MCF 10A (cell line): ENCODE results near the gene CHRNA7. TPM values are rescaled to one million over a fixed set of nuclear protein-coding genes. Genes with fewer than 3 reads are reported as not detected.

Source experiments
- BruUV-seq: library from RNA; stranded (reverse); fragments of 400-500 nt; replicated peaks from 2 replicates; lab custom pipeline; 2021; lab: Mats Ljungman, UMichigan
- CTCF ChIA-PET: fragments of 300-600 bp; sonication (Branson Sonifier 250); formaldehyde crosslinking; extraction: SDS; loops from one replicate; lab custom pipeline; 2021; ENCODE audit warnings: antibody characterized with exemption, inconsistent platforms; lab: Yijun Ruan, JAX
- POLR2A ChIA-PET: fragments of 300-600, 350-650 bp; sonication (Branson Sonifier 250); formaldehyde crosslinking; extraction: SDS; loops from one replicate; lab custom pipeline; 2020; ENCODE audit warnings: antibody characterized with exemption, inconsistent platforms; lab: Yijun Ruan, JAX
- DNase-seq: peaks from one replicate; pipeline ENCODE4 v3.0.0-alpha.2; 2018; ENCODE audit not compliant: unreplicated experiment
- H3K27ac Mint-ChIP-seq: one replicate; pipeline ENCODE4 v1.8.0; 2022; ENCODE audit warnings: mild to moderate bottlenecking, low read depth, mixed read lengths; ENCODE audit not compliant: unreplicated experiment
- H3K27me3 Mint-ChIP-seq: one replicate; pipeline ENCODE4 v1.8.0; 2022; ENCODE audit warnings: mixed read lengths; ENCODE audit not compliant: insufficient read depth, unreplicated experiment
- H3K36me3 Mint-ChIP-seq: one replicate; pipeline ENCODE4 v1.8.0; 2022; ENCODE audit warnings: mild to moderate bottlenecking, moderate library complexity, mixed read lengths; ENCODE audit not compliant: insufficient read depth, unreplicated experiment
- H3K4me1 Mint-ChIP-seq: one replicate; pipeline ENCODE4 v1.8.0; 2022; ENCODE audit warnings: mixed read lengths; ENCODE audit not compliant: insufficient read depth, unreplicated experiment
- H3K4me3 Mint-ChIP-seq: one replicate; pipeline ENCODE4 v1.8.0; 2022; ENCODE audit warnings: mild to moderate bottlenecking, moderate library complexity, mixed read lengths; ENCODE audit not compliant: unreplicated experiment
- H3K9me3 Mint-ChIP-seq: one replicate; pipeline ENCODE4 v1.8.0; 2022; ENCODE audit warnings: mixed read lengths; ENCODE audit not compliant: unreplicated experiment
- CTCF ChIP-seq: fragments of 200-600 bp; IDR thresholded peaks from one replicate; pipeline ENCODE4 v1.8.0; 2022; ENCODE audit warnings: antibody characterized with exemption, mild to moderate bottlenecking; ENCODE audit not compliant: unreplicated experiment
- intact Hi-C: fragments of 100-400 bp; cut with micrococcal nuclease; formaldehyde crosslinking; loops from 2 replicates; pipeline ENCODE4 v1.14.1; 2022
- total RNA-seq: library from RNA; stranded (reverse); gene quantifications from 2 replicates; pipeline ENCODE4 v1.2.3, GENCODE V29; 2022

The CHRNA7 gene
- total RNA-seq, 1 experiment from 2014 or later: 0.23 TPM

DNA sequence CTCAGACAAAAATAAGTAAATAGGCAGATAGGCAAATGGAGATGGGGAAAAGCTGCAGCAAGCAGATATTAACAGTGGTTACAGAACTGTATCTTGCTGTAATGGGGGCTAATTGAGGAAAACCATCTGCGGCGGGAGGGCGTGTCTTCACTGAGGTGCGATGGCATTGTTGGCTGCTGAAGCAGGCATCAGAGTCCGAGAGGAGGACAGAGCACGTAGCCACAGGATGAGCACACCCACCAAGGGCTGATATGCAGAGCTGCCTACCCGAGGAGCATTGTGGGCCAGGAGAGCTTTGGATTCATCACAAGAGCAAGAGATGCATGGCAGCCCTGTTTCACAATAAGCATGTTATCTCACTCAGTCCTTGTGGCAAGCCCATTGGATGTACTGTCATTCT lies 30.4 kb downstream of the CHRNA7 start:
- no peak for DNase-seq
- BruUV-seq: no TSS peak
- POLR2A ChIA-PET: no interaction called here
- CTCF ChIA-PET: no interaction called here
- Mint-ChIP-seq H3K27ac (no peak overlapping the region), H3K27me3 (peaks cover 38% of the 10 kb centered on the region), H3K9me3 (peaks cover 9% of the 10 kb centered on the region), H3K36me3 (no peaks in the 10 kb centered on the region), H3K4me3 (no peak overlapping the region), H3K4me1 (no peaks in the 10 kb centered on the region)
- no peak for TF ChIP-seq CTCF
- intact Hi-C loops: no loop called here

GRCh38 chr15:32067115-32067514 lies 36.8 kb downstream of the CHRNA7 start:
- Mint-ChIP-seq H3K27ac (no peak overlapping the region), H3K9me3 (peaks cover 34% of the 10 kb centered on the region), H3K27me3 (peaks cover 7% of the 10 kb centered on the region), H3K4me3 (no peak overlapping the region), H3K4me1 (no peaks in the 10 kb centered on the region), H3K36me3 (peaks cover 3% of the 10 kb centered on the region)
- ChIA-PET CTCF (no interaction called here), POLR2A (interaction anchor here (1.2 kb wide), 1 partner anchor 24 kb away, joined by 3 read pairs; no protein-coding TSS in a partner anchor)
- no peak for DNase-seq
- TF ChIP-seq CTCF: no peak
- no TSS peak for BruUV-seq
- intact Hi-C loops: no loop called here

- Mint-ChIP-seq H3K27me3 (peaks cover 56% of the 10 kb centered on the region), H3K4me3 (no peak overlapping the region), H3K27ac (no peak overlapping the region), H3K4me1 (no peaks in the 10 kb centered on the region), H3K9me3 (peaks cover 8% of the 10 kb centered on the region), H3K36me3 (no peaks in the 10 kb centered on the region)
- POLR2A ChIA-PET: no interaction called here
- no peak for DNase-seq
- TF ChIP-seq CTCF: no peak
- intact Hi-C loops: no loop called here
- BruUV-seq: no TSS peak
- CTCF ChIA-PET: no interaction called here
These were observed 59.6 kb downstream of the CHRNA7 start for GRCh38 chr15:32089851-32090359.

DNA sequence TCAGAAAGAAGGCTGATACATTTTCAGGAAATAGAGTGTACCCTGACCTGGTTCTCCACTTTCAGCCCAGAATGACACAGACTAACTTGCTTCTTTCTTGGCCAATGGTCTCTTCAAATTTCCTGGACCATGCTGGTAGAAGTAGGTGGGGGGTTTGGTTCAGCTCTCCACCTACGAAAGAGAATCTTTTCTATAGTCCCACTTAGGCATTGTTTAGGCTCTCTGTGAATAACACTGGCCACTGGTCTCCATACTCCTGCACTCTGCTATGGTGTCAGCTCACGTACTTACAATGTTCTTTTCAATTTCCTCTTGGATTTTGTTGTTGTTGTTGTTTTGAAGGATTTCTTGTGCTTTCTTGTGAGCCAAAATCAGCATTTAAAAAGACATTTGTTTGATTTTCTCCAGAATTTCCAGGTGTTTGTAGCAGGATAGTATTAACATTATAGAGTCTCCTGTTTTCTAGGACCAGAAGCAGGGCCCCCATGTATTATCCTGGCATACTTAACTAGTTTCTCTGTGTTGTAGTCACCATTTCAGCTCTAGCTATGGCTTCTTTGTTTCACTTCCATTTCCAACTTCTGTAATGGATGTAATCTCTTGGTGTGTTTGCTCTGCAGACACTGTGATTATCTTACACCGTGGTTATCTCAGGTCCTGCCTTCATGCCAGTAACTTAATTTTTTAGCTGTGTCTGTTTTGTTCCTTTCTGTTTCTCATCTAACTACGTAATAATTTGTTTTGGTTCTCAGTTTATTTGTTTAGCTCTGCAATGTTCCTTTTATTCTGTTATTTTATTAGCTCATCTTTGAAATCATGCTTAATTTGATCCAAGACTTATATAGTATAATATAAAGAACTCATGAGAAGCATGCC lies 61.4 kb downstream of the CHRNA7 start:
- Mint-ChIP-seq H3K36me3 (no peaks in the 10 kb centered on the region), H3K27ac (no peak overlapping the region), H3K27me3 (peaks cover 65% of the 10 kb centered on the region), H3K4me3 (no peak overlapping the region), H3K4me1 (no peaks in the 10 kb centered on the region), H3K9me3 (peaks cover 8% of the 10 kb centered on the region)
- DNase-seq: no peak
- no peak for TF ChIP-seq CTCF
- no TSS peak for BruUV-seq
- intact Hi-C loops: no loop called here
- POLR2A ChIA-PET: interaction anchor here (0.8 to 0.9 kb wide), 2 partner anchors 16 to 24 kb away, joined by 3 read pairs; no protein-coding TSS in a partner anchor
- CTCF ChIA-PET: interaction anchor here (0.9 kb wide), 1 partner anchor 10 kb away, joined by 3 read pairs; no protein-coding TSS in a partner anchor
